Adipocyte (in vitro differentiated cells): ENCODE measurements around the gene WDFY4.

Experiments used
- DNase-seq: peaks from one replicate; pipeline ENCODE4 v3.0.0-alpha.2; 2015; ENCODE audit warnings: low read depth
- H3K27me3 ChIP-seq: replicated peaks from 2 replicates; pipeline ENCODE4 v1.7.0; 2013; ENCODE audit warnings: mild to moderate bottlenecking, low read length, moderate library complexity; ENCODE audit not compliant: control insufficient read depth, insufficient read depth
- H3K36me3 ChIP-seq: 2 replicates; pipeline ENCODE4 v1.7.0; 2013; ENCODE audit warnings: low read length, mild to moderate bottlenecking, moderate library complexity; ENCODE audit not compliant: control insufficient read depth, insufficient read depth, severe bottlenecking
- H3K4me1 ChIP-seq: 2 replicates; pipeline ENCODE4 v1.7.0; 2013; ENCODE audit warnings: mild to moderate bottlenecking, low read length, moderate library complexity; ENCODE audit not compliant: control insufficient read depth, insufficient read depth
- H3K4me3 ChIP-seq: 2 replicates; pipeline ENCODE4 v1.7.0; 2013; ENCODE audit warnings: mild to moderate bottlenecking, low read length, moderate library complexity
- H3K9ac ChIP-seq: 2 replicates; pipeline ENCODE4 v1.7.0; 2013; ENCODE audit warnings: mild to moderate bottlenecking, low read length, moderate library complexity
- H3K9me3 ChIP-seq: 2 replicates; pipeline ENCODE4 v1.7.0; 2013; ENCODE audit warnings: mild to moderate bottlenecking, low read length, moderate library complexity; ENCODE audit not compliant: control insufficient read depth

The WDFY4 gene

DNA sequence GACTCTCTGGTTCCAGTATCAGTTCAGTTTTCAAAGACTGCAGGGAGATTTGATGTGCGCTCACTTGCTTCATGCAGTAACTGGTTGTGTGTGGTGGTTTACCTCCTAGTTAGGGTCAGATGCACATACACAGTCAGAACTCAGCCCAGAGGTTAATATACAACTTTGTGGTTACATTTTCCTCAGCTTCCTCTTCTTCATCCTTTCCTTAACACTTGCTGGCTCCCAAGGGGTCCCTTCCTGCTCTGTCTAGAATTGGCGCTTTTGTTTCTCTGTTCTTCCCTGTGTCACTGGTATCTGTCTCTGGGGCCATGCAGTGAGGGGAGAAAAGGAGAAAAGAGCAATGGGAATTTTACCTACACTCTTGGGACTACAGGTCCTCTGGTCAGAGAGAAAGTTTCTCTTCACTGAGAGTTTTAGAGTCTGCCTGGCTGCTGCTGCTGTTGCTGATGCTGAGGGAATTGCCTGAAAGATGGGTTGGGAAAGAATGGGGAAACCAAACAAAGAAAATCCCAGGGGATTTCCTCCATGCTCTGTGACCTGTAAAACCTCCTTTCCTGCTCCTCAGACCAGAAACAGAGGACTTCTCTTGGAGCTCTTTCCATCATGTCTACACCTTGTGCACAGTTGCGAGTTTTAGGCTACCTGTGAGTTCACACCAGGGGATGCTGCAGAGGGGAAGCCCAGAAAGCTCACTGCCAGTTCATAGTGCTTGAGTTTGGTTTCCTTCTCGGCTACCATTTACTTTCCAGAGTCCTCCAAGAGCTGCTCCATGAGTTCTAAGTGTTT lies 74.6 kb downstream of the WDFY4 start:
- H3K4me1 ChIP-seq: no peaks in the 10 kb centered on the region
- no peak overlapping the region for H3K4me3 ChIP-seq
- H3K27me3 ChIP-seq: peaks cover 28% of the 10 kb centered on the region
- no peaks in the 10 kb centered on the region for H3K9me3 ChIP-seq
- H3K36me3 ChIP-seq: no peaks in the 10 kb centered on the region
- DNase-seq: no peak
- no peak overlapping the region for H3K9ac ChIP-seq

GRCh38 chr10:48760983-48761382 lies 76.3 kb downstream of the WDFY4 start:
- Histone ChIP-seq H3K27me3 (peaks cover 39% of the 10 kb centered on the region), H3K4me3 (no peak overlapping the region), H3K9ac (no peak overlapping the region), H3K9me3 (no peaks in the 10 kb centered on the region), H3K4me1 (no peaks in the 10 kb centered on the region), H3K36me3 (no peaks in the 10 kb centered on the region)
- DNase-seq: no peak

DNA sequence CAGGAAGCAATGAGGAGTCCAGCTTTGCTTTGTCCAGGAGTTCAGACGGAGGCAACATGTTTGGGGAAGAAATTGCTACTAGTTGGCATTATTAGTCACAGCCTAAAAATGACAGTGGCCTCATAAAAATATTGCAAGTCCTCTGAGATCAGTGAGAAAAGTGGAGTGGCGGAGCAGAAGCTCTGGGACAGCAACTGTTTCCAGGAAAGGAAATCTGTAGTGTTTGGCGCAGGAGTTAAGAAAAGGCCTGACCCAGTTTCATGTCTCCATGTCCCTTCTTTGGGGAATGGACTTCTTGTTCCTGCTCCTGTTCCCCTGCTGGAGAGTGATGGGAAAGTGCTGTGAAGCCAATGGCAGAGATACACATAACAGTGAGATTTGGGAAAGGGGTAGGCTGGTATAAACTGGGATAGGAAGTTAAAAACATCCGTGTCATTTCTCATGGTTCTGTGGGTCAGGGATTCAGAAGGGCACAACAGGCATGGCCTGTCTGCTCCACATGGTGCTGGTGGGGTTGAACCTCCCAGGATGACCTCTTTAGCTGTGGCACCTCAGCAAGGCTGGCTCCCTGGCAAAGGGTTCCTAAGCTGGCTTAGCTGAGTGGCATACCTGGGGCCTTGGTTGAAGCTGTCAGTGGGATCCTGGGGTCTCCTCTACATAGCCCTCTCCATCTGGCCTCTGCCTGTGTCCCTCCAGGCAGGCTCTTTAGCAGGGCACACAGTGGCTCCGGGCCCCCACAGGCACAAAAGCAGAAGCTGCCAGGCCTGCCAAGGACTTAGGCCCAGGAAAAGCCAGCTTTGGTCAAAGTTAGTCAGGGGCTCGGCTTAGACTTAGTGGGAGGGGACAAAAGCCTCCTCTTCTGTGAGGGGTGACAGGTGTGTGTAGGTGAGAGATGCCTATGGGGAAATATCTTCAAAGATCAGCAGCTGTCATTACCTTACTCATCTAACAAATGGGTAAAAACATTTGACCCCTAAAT lies 77.7 kb downstream of the WDFY4 start:
- Histone ChIP-seq H3K9ac (no peak overlapping the region), H3K9me3 (no peaks in the 10 kb centered on the region), H3K4me3 (no peak overlapping the region), H3K27me3 (peaks cover 46% of the 10 kb centered on the region), H3K4me1 (no peaks in the 10 kb centered on the region), H3K36me3 (no peaks in the 10 kb centered on the region)
- no peak for DNase-seq

DNA sequence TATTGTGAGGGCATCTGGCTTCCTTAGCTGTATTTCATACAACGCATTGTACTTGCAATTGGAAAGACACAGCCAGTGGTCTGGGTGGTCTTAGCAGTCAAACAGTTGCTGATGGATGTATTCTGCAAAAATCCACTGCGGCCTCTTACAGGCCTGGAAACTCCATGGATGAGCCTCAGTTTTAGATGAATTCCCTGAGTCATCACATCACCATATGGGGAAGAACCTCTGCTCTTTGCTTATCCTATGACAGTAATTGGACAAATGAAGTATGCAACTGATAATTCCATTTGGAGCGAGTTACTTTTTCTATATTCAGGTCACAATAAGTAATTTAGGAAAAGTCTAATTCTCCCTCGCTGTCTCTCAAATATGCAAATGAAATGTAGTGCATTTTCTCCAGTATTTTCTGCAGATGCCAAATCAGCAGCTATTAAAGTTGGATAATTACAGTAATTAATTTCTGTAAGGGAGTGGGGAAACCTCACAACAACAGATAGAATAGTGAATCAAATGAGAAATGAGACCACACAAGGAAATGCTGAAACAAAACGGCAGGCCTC lies 78.8 kb downstream of the WDFY4 start:
- DNase-seq: no peak
- Histone ChIP-seq H3K4me3 (no peak overlapping the region), H3K9me3 (no peaks in the 10 kb centered on the region), H3K27me3 (peaks cover 56% of the 10 kb centered on the region), H3K9ac (no peak overlapping the region), H3K4me1 (no peaks in the 10 kb centered on the region), H3K36me3 (no peaks in the 10 kb centered on the region)

GRCh38 chr10:48764486-48764885 lies 79.8 kb downstream of the WDFY4 start:
- DNase-seq: no peak
- H3K9ac ChIP-seq: no peak overlapping the region
- H3K9me3 ChIP-seq: no peaks in the 10 kb centered on the region
- H3K4me1 ChIP-seq: no peaks in the 10 kb centered on the region
- peaks cover 58% of the 10 kb centered on the region for H3K27me3 ChIP-seq
- no peak overlapping the region for H3K4me3 ChIP-seq
- H3K36me3 ChIP-seq: no peaks in the 10 kb centered on the region

GRCh38 chr10:48765039-48765438 lies 80.4 kb downstream of the WDFY4 start:
- DNase-seq: no peak
- H3K36me3 ChIP-seq: no peaks in the 10 kb centered on the region
- no peak overlapping the region for H3K4me3 ChIP-seq
- H3K4me1 ChIP-seq: no peaks in the 10 kb centered on the region
- H3K27me3 ChIP-seq: peaks cover 52% of the 10 kb centered on the region
- no peak overlapping the region for H3K9ac ChIP-seq
- H3K9me3 ChIP-seq: no peaks in the 10 kb centered on the region

- no peak for DNase-seq
- no peak overlapping the region for H3K4me3 ChIP-seq
Measured at GRCh38 chr10:48765527-48765926, 80.9 kb downstream of the WDFY4 start.

GRCh38 chr10:48767373-48768143 lies 82.9 kb downstream of the WDFY4 start:
- Histone ChIP-seq H3K36me3 (no peaks in the 10 kb centered on the region), H3K9ac (no peak overlapping the region), H3K4me3 (no peak overlapping the region), H3K4me1 (no peaks in the 10 kb centered on the region), H3K27me3 (peaks cover 42% of the 10 kb centered on the region), H3K9me3 (no peaks in the 10 kb centered on the region)
- no peak for DNase-seq

More at GRCh38 chr10:48765527-48765926, 80.9 kb downstream of the WDFY4 start:
- Histone ChIP-seq H3K9me3 (no peaks in the 10 kb centered on the region), H3K9ac (no peak overlapping the region), H3K4me1 (no peaks in the 10 kb centered on the region), H3K27me3 (peaks cover 47% of the 10 kb centered on the region), H3K36me3 (no peaks in the 10 kb centered on the region)

DNA sequence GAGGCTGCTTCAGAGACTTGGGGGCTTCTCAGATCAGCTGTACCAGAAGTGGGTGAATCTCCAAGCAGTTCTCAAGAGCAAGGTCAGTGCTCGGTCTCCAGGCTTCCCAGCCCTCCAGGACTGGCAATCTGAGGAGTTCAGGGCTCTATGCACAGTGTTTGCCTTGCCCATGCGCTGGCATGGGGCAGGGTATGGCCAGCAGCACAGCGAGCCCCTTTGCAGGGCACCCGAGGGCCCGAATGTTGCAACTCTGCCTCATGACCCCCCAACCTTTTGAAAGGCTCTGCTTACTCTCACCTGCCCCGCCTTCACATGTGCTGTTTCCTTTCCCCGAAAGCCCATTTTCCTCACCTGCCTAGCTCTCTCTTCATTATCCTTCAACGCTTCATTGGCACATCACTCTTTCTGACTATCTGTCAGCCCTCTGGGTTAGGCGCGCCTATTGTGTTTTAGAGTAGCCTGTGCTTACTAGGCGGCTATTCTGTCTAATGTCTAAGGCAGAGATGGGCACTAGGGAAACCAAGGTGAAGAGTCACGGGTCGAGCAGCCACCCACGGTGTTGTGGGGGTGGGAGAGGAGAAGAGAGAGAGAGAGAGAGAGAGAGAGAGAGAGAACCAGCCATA lies 83.6 kb downstream of the WDFY4 start:
- no peak for DNase-seq
- H3K27me3 ChIP-seq: peaks cover 42% of the 10 kb centered on the region

GRCh38 chr10:48768926-48769325 lies 84.3 kb downstream of the WDFY4 start:
- Histone ChIP-seq H3K4me3 (no peak overlapping the region), H3K4me1 (no peaks in the 10 kb centered on the region), H3K9ac (no peak overlapping the region), H3K9me3 (no peaks in the 10 kb centered on the region), H3K27me3 (peaks cover 37% of the 10 kb centered on the region), H3K36me3 (no peaks in the 10 kb centered on the region)
- DNase-seq: no peak

More for the DNA sequence above, 83.6 kb downstream of the WDFY4 start:
- H3K4me3 ChIP-seq: no peak overlapping the region
- H3K4me1 ChIP-seq: no peaks in the 10 kb centered on the region
- H3K9me3 ChIP-seq: no peaks in the 10 kb centered on the region
- H3K36me3 ChIP-seq: no peaks in the 10 kb centered on the region
- no peak overlapping the region for H3K9ac ChIP-seq
